ENCODE measurements around the gene ELAVL2.

ELAVL2 gene

GRCh38 chr9:23730364-23730763, 95.7 kb downstream of the ELAVL2 start:
- TF ChIP-seq CREB5 (CRISPR knock-in tag; IDR thresholded peaks at IDR 0.05; ENCODE audit: low read depth) (no peak), OSR1 (CRISPR knock-in tag; IDR thresholded peaks at IDR 0.05) (no peak), TCF4 (CRISPR knock-in tag; IDR thresholded peaks at IDR 0.05; ENCODE audit: borderline replicate concordance) (no peak), ZNF70 (CRISPR knock-in tag; IDR thresholded peaks at IDR 0.05) (no peak), ZNF565 (CRISPR knock-in tag; conservative IDR thresholded peaks at IDR 0.05; ENCODE audit: low read depth) (no peak), CSRNP3 (CRISPR knock-in tag; IDR thresholded peaks at IDR 0.05) (no peak), ZFP30 (CRISPR knock-in tag; IDR thresholded peaks at IDR 0.05) (no peak), TSHZ2 (CRISPR knock-in tag; IDR thresholded peaks at IDR 0.05) (no peak), ARNTL (CRISPR knock-in tag; IDR thresholded peaks at IDR 0.05; ENCODE audit: borderline replicate concordance, low read depth) (no peak)
- no peak for ATAC-seq

- TF ChIP-seq RARB (CRISPR knock-in tag; IDR thresholded peaks at IDR 0.05) (no peak), ZFP3 (CRISPR knock-in tag; IDR thresholded peaks at IDR 0.05) (no peak), ZC3H10 (CRISPR knock-in tag; IDR thresholded peaks at IDR 0.05) (no peak), PATZ1 (CRISPR knock-in tag; IDR thresholded peaks at IDR 0.05; ENCODE audit: borderline replicate concordance) (no peak), CSDC2 (CRISPR knock-in tag; IDR thresholded peaks at IDR 0.05) (no peak), CSRNP3 (CRISPR knock-in tag; IDR thresholded peaks at IDR 0.05) (no peak), PPARA (CRISPR knock-in tag; IDR thresholded peaks at IDR 0.05; ENCODE audit: borderline replicate concordance) (no peak), ZNF70 (CRISPR knock-in tag; IDR thresholded peaks at IDR 0.05) (no peak), SNAI2 (CRISPR knock-in tag; IDR thresholded peaks at IDR 0.05) (no peak), OSR1 (CRISPR knock-in tag; IDR thresholded peaks at IDR 0.05) (no peak), ZNF8 (CRISPR knock-in tag; IDR thresholded peaks at IDR 0.05) (no peak), POU6F1 (CRISPR knock-in tag; IDR thresholded peaks at IDR 0.05; ENCODE audit: borderline replicate concordance, low read depth) (no peak), TOX (CRISPR knock-in tag; IDR thresholded peaks at IDR 0.05; ENCODE audit: borderline replicate concordance) (no peak), GLIS3 (CRISPR knock-in tag; IDR thresholded peaks at IDR 0.05) (no peak)
- no peak for ATAC-seq
Measured at GRCh38 chr9:23728736-23729135, 97.3 kb downstream of the ELAVL2 start.
